ENCODE results near the gene KRCC1.
"Not testable (repeated sequence)": the region's sequence is repeated elsewhere in the genome, so short reads cannot be mapped to it uniquely, and the experiment has no call there.

Gene KRCC1

DNA sequence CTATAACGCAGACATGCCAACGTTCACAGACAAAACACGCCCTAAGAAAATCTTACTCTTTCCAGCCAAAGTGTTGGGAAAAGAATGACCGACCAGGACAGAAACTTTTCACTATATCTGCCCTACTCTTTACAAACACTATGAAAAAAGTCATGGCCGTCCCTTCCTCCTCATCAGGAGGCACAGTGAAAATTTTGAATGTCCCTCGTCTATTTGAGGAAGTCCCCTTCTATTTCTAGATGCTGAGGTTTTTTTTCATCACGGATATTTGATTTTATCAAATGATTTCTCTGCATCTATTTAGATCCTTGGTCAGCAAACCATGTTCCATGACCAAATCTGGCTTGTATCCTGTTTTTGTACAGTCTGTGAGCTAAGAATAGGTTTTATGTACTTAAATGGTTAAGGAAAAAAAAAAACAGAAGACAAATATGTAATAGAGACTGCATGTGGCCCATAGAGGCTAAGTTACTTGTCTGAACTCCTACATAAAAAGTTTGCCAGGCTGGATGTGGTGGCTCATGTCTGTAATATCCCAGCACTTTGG is 61.2 kb downstream of the KRCC1 start:
- DNase-seq = not testable (repeated sequence)

DNA sequence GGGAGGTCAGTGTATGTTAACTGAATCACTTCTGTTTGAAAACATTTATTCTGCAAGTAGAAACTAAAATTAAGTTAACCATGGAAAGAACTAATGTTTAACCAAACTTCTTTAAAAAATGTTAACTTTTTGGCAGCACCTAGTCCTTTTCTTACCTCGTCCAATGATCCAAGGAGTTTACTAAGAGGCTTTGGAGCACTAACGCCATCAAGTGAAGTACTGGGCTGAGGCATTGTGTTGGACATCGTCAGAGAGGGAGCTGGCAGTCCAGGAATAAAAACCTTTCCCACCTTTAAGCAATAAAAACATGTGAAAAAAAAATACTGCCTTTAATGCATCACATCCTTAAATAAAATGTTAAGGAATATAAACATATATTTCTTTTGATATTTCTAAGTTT is 63.0 kb downstream of the KRCC1 start:
- not testable (repeated sequence) for DNase-seq

DNA sequence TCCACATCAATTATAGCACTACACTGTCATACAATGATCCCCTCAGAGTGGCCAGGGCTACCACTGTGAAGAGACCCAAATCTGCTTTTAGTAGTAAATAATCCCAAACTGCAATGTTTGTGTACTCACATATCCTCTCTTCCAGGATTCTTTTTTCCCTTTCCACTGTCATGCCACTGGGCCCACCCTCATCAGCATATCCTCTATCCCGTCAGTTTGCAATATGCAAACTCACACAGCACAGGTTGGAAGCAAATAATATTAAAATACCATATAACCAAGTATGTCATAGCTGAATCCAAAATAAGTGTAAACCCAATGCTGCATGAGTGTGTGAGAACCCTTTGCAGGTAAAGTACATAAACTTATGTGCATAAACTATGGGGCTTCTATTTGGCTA is 68.1 kb downstream of the KRCC1 start:
- DNase-seq = not testable (repeated sequence)

DNA sequence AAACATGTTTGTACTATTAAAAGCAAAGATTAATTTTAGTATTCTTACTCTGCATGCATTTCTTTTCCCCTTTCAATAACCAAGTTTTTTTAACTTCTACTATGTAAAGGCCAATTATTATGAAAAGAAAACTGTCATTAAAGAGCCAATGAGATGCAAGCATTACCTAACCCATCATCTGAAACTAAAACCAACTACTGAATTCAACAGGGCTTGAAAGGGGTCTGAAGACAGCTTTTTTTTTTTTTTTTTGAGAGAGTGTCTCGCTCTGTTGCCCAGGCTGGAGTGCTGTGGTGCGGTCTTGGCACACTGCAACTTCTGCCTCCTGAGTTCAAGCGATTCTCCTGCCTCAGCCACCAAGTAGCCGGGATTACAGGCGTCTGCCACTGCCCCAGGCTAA is 69.7 kb downstream of the KRCC1 start:
- not testable (repeated sequence) for DNase-seq

DNA sequence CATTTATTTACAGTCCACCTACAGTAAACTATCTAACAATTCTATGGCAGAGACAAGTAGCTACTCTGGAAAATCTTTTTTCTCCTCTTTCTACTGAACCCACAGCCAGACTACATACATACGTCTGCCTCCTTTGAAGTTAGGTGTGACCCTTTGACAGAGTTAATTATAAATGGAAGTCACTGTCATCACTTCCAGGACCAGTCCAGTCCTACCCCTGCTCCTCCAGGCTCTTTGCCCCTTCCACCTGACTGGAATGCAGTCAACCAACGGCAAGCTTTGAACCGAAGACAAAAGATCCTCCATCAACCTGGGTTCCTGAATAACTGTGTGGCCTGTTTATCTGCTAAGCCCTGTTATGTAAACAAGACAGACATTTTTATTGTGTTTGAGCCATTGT is 74.4 kb downstream of the KRCC1 start:
- not testable (repeated sequence) for DNase-seq

Data from NCI-H748 treated with DMSO at 0.1 percent for 48 hours (cell line).